T-helper 2 cell treated with Interferon-gamma antibody and Interleukin-4, amounts not matched to agents 100 ng/mL and 5 ng/mL, for 36 hours (primary cell): Measurements from ENCODE around the gene MEGF11. TPM values are rescaled to one million over a fixed set of nuclear protein-coding genes. Genes with fewer than 3 reads are reported as not detected.

ENCODE experiments used
- intact Hi-C: fragments of 100-400 bp; cut with micrococcal nuclease; formaldehyde crosslinking; loops from one replicate; pipeline ENCODE4 v1.15.1; 2023
- total RNA-seq: library from RNA; stranded (reverse); gene quantifications from 2 replicates; pipeline ENCODE4 v1.2.3, GENCODE V29; 2022

Gene MEGF11
- total RNA-seq, 1 donor from 2014 or later: 0.23 TPM

DNA sequence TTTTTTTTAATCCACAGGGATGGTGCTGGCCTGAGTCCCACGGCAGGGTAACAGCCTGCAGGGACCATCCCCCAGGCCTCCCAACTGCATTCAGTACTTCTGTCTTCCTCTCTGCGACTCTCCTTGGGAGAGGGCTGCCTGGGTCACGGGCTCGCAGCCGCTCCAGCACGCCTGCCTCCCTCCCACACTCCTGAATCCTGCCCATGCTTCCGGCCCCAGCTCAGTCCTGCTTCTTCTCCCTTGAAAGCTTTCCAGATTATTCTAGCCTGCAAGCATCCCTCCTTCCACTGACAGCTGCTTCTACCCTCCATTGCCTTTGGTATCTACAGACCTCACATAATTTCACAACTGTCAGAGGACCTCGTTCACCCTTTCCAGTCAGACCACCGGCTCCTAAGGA lies 32.4 kb downstream of the MEGF11 start:
- intact Hi-C loops: no loop called here

DNA sequence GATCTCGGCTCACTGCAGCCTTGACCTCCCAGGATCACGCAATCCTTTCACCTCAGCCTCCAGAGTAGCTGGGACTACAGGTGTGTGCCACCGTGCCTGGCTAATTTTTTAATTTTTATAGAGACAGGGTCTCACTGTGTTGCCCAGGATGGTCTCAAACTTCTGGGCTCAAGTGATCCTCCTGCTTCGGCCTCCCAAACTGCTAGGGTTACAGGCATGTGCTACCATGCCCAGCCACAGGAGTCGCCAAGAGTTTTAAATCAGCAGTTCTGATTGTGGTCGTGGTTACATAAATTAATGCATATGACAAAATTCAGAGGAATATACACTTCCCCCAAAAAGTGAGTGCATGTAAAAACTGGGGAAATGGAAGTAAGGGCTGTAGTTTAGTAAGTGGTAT lies 32.9 kb downstream of the MEGF11 start:
- intact Hi-C loops: no loop called here

DNA sequence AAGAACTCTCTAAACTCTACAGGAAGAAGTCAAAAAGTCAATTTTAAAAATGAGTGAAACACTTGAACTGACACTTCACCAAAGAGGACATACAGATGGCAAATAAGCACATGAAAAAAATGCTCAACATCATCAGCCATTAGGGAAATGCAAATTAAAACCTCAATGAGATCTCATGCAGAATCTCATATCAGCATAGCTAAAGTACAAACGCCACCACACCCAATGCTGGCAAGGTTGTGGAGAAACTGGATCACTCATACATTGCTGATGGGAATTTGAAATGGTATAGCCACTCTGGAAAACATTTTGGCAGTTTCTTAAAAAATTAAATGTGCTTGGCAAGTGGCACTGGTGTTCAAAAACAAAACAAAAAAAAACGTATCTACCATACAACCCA lies 34.2 kb downstream of the MEGF11 start:
- intact Hi-C loops: no loop called here

DNA sequence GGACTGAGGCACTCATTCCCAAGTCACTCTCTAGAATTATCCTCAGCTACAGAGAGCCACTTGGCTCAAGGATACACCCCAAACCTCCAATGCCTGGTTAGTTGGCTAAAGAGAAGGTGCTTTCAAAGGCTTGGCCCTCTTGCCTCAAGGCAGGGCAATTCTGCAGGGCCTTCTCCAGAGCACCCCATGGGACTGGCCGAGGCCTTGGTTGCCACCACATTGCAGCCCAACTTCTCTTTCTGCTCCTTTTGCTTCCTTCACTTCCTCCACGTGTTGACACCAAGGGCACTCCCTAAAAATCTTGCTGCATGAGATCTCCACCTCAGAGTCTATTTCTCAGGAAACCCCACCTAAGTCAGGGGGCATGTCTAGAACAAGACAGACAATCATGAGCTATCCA lies 36.7 kb downstream of the MEGF11 start:
- intact Hi-C loops: no loop called here

DNA sequence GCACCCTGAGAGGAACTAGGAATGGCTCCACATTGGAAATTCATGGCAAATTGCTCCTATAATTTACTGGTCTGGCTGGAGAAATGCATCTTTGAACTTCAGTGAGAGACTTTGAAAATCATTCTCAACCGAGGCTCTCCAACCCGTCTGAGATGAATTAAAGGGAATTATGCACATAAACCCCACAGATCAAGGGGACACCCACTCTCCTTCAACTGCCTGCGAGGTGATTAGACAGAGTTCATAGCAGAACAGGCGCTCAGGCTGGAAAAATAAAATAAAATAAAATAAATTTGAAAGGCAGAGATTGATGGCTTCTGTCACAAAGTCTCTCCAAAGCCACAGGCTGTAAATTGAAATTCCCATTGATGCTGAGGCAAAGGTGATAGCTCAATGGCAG lies 37.7 kb downstream of the MEGF11 start:
- intact Hi-C loops: no loop called here

DNA sequence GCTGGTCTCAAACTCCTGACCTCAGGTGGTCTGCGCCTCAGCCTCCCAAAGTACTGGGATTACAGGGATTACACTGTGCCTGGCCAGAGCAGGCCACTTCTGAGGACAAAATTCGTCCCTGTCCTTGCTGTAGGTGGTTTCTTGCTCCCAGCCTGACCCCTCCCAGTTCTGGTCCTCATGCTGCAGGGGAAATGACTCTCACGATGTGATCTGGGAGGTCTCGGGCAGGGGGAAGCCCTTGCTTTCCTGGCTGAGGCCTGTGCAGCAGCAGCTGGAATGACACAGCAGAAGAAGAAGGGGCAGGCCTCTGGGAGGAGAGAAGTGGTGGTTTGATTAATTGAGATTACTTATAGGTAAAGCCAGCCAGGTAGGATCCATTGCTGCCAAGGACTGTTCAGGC lies 39.3 kb downstream of the MEGF11 start:
- intact Hi-C loops: no loop called here

DNA sequence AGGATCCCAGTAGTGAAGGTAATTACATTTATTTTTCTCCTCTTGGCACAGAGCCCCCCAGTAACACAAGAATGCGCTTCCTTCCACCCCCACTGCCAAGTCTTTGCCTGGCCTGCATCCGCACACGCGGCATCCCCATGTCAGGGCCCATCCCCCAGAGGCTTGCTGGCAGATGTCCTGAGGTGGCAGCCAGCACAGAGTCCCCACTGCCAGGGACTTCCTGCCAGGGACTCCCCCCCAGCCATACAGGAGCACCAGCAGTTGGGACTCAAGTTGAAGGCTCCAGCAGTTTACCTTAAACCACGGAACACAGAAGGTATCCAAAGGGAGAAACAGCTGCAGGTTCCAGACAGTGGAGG lies 41.0 kb downstream of the MEGF11 start:
- intact Hi-C loops: no loop called here

DNA sequence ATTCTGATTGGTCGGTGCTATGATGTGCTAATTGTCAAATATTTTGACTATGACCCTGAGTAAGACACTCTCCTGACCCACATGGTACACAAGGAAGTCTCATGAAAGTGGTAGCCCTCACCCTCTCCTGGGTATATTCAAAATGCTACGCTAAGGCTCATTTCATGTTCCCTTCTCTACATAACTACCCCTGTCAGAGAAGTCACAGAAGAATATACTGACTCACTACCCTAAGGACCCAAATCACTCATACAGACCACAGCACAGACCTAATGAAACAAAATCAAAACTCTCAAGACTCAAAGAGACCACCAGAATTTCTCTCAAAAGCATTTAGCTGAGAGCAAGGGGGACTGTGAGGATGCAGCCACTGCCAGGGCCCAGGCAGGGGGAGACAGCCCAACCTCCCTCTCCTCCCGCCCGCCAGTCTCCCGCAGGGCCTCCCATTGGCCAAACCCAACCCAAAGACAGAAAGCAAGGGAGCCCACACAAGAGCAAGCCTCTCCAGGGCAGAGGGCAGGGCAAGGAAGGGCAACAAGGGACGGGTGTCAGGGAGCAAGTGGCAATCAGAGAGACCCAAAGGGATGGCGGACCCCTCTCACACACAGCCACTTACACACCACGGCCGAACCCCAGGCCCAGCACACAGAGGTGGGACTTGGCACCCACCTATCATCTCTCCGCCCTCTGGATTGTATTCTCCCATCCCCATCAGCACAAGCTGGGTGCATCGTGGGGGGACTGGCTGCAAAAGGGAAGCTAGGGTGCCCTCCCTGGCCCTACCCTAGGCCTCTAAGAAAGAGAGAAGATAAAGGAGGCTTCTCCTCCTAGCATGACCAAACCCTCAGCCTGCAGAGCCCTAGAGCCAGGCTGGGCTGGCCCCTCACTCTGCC lies 41.6 kb downstream of the MEGF11 start:
- intact Hi-C loops: no loop called here

DNA sequence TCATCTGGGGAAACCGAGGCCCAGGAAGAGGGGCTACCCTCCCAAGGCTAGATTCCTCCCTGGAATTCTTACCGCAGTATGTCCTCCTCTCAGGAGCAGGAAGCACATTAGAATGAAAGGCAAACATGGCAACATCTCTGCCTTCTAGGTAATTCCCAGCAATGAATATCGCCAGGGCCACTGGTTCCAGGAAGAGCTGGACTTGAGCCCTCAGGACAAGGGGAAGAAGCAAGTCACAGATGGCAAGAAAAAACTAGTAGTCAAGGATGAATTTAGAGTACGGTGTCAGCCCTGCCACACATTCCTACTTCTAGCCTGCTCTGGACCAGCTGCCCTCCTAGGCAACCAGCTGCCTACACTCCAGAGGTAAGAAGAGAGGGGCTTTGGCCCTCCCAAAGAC lies 42.9 kb downstream of the MEGF11 start:
- intact Hi-C loops: no loop called here

DNA sequence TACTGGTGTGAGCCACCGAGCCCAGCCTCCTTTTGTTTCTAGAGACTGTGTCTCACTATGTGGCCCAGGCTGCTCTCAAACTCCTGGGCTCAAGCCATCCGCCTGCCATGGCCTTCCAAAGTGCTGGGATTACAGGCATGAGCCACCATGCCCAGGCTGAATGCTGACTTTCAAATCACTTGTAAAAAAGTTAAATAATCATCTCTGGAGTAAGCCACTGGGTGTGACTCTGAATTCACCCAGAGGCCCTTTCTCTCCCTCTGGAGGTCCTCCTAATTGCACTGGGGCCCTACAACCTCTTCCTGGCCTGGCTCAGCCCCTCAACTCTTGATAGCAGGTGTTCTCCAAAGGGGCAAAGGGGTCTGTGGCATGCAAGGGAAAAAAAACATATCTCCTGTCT lies 54.8 kb downstream of the MEGF11 start:
- intact Hi-C loops: no loop called here

DNA sequence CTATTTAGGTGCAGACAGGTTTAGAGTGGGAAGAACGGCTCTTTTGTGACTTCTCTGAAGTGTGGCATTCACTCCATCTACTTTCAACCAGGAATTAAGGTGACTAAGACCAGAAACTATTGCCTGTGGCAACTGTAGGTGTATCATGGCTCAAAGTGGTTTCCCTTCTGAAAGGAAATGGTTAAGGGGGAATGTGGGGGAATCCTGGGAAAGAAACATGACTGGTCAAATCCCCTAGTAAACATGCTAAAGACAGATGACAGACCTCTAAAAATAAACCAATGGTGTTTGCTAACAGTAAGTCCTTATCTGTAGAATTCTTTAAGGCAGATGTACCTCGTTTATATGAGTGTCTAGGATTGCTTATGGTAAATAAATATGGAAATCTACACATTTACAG lies 56.9 kb downstream of the MEGF11 start:
- intact Hi-C loops: no loop called here

DNA sequence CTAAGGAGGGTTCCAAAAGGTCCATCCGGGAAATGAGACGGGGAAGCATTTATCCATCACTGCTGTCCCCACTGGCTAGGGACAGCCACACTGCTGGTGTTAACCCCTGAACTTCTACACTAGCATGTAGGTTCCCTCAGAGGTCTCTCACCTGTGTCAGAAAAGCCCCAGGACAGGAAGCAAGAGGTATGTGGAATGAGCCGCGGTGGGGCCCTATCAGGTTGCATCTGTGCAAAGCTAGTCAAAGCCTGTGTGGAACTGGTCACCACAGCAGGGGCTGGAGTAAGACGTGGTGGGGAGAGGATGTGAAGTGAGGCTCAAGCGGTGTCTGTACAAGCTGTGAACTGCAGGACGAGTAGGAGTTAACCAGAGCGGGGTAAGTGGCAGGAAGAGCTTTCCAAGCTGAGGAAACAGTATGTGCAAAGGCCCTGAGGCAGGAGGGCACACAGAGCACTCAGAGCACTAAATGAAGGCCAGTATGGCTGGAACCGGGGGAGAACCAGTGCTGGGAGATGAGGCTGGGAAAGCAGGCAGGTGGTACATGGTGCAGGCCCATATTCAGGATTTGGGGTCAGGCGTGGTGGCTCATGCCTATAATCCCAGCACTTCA lies 57.8 kb downstream of the MEGF11 start:
- intact Hi-C loops: no loop called here

DNA sequence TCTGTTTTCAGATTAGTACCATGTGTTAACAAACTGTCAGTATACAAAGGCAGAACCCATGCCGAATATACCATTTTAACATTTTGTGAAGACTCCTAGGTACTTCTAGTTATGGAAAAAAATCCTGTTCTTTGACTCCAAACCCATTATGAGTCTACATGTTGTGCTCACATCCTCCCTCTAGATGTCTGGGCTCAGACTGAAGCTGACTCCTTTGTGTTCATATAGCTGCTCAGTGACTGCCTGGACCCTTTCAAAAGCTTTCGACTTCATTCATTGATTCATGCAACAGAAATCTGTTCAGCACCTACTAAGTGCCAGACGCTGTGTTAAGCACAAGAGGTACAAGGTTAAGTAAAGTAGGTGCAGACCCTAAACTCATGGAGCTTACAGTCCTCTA lies 60.5 kb downstream of the MEGF11 start:
- intact Hi-C loops: no loop called here

DNA sequence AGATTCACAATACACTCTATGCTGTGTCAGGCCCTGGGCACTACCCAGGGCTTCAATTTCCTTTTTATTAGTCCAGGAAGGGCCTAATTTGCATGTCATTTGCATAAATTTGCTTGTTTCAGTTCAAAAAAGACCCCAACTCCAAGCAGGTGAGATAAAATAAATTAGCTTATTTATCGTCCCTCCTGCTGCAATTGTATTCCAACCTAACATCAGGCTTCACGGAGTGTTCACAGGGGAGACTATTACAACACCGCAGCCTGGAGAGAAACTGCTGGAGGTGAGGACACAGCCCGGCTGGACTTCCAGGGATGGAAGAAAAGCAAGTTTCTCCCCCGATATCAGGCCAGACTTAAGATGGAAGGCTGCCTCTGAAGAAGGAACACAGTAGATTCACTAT lies 62.8 kb downstream of the MEGF11 start:
- intact Hi-C loops: no loop called here

DNA sequence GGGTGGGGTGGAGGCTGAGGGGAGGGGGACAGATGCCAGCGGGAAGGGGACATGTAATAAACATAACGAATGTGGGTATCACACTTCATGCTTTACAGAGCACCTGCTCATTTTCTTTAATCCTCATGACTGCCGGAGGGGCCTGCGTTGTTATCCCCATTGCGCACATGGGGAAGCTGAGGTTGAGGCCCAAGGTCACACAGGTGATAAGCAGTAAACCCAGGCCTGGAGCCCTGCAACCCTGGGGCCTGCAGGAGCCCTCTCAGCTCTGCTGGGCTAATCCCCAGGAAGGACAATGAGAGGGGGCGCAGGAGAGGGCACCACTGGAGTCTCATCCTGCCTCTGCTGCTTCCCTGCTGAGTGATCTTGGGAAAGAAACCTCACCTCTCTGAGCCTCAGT lies 64.3 kb downstream of the MEGF11 start:
- intact Hi-C loops: no loop called here

DNA sequence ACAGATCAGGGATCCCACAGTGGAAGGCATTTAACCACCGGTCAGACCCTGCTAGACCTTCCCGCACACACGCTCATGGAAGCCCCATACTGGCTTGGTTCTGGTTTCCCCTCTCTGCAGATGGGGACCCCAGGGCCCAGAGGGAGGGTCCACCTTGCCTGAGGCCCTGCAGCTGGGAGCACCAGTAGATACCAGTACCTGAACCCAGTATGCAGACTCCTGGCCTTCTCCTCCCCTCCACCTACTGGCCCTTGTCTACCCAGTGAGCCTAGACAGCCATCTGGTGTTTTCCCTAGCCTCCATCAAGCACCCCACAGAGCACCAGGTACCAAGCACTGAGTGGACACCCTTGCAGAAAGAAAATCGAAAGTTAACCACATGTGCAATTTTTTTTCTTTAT lies 65.1 kb downstream of the MEGF11 start:
- intact Hi-C loops: no loop called here

DNA sequence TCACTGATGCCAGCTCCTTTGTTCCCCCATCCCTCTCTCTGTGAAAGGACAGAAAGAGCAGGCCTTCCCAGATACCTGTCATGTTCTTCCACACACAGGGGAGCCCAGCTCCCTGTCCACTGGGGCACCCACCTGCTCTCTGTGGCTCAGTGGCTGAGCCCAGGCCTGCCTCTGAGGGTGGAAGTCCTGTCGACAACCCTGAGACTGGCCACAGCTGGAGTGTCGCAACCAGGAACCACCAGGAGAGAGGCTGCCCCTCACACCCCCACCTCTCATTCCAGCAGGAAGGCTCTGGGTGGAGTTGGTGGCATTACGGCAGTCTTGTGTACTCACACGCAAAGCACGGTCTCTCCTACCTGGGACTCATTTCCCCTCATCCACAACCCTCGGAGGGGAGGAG lies 66.3 kb downstream of the MEGF11 start:
- intact Hi-C loops: no loop called here

DNA sequence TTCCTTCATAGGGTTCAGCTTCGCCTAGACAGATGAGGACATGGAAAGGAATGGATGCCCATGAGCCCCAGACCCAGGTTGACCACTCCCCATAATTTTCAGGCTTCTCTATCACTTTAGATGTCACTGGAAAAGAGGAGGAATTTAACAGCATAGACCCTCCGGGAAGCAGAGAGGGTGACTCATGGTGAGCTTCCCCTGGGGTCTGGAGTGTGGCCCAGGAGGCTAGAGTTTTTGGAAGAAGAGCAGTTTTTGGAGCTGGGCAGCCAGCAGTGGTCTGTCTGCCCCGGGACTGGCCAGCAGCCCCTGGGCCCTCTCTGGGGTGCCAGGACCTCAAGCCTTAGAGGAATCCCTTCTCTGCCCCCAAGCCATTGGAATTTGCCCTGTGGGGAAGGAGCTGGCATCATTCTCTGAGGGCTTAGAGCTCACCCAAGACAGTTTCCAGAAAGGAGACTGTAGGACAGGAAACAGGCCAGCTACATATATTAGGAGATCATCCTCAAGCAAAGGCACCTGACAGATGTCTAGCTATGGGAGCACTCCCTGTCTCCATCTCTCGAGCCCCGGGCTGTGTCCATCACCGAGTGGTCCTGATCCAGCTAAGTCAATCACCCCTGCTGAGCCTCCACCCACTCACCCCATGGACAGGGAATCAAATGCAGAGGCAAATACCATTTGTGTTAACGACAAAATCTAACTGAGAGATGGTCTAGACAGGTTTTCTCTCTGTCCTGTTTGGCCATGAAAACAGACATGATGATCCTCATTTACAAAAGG lies 67.3 kb downstream of the MEGF11 start:
- intact Hi-C loops: no loop called here

DNA sequence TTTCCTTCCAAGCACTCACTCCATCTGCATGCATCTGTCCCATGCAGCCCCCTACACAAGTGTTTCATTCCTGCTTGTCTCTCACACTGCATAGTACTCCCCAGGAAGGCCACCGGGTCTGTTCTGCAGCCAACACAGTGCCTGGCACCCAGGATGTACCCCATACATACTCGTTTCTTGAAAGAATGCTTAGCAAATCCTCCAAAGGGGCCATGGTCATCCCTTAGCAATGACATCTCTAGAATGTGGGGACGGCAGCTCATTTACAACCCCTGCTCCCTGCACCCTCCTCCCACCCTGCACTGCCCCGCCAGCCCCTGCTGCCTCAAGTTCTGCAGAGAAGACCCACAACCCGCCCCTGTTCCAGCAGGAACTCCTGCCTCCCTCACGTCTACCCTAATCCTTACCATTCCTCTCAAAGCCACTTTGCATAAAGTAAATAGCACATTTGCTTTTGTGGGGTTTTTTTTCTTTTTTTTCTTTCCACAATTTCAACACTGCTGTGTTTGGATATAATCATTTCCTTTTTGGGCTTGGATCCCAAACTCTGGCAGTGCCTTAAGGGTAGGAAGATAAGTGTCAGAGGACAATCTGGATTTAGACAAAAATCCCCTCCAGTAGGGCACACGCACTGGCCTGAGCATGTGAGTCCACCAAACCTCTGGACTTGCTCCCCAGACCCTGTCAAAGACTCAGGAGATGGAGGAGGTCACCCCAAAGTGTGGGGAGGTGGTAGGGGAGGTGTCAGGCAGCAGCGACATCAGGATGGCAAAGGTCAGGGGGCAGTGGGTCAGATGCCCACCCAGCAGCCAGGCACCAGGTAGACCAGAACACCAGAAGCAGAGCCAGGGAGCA lies 68.4 kb downstream of the MEGF11 start:
- intact Hi-C loops: no loop called here

DNA sequence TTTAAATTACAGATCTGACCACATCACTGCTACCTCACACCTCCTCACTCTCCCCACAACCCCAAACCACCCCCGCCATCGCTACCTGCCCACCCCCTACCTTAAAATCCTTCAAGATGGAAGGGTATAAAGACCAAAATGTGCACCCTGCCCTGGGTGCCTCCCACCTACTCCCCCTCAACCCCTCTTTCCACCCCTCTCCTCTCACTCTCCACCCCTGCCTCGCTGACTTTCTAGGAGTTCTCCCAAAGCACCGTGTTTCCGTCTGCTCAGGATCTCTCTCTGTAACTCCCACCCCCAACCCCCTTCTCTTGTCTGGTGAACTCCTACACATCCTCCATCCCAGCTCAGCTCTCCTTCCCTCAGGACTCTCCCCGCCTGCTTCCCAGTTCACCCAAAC lies 69.1 kb downstream of the MEGF11 start:
- intact Hi-C loops: no loop called here

DNA sequence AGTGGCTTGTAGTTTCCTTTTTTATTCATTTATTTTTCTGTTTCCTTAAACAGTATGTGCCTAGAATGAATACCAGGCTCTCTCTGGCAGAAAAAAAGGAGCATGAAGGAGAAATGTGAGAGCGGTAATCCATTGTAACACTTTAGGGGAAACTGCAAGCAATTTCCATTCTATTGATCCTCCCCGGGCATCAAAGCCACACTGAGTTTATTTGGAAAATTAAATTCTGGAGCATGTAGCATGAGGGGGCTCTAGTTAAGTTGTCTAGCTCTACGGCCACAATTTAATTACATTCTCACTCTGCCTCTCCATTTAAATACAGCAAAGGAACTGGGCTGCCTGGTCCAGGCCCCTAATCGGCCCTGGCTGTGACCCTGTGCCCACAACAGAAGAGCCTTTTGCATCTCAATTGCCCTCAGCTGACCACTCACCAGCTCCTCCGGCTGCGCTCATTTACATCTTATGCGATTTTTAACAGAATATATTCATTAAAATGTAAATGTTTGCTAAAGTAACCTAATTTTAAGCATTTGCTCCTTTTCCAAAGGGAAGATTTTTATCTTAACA lies 72.9 kb downstream of the MEGF11 start:
- intact Hi-C loops: no loop called here
